ENCODE measurements around the gene NSUN4. TPM values are rescaled to one million over a fixed set of nuclear protein-coding genes. Genes with fewer than 3 reads are reported as not detected.
A peak's percentile ranks its signal among the peaks of the same experiment; 100 is the strongest.

NSUN4 gene
- total and polyA plus RNA-seq, 9 of the 15 experiments (the other 6 are each of a cell fraction or from before 2014, with no cell fraction given), result 33.4 to 60.2 (median 46.3) TPM

DNA sequence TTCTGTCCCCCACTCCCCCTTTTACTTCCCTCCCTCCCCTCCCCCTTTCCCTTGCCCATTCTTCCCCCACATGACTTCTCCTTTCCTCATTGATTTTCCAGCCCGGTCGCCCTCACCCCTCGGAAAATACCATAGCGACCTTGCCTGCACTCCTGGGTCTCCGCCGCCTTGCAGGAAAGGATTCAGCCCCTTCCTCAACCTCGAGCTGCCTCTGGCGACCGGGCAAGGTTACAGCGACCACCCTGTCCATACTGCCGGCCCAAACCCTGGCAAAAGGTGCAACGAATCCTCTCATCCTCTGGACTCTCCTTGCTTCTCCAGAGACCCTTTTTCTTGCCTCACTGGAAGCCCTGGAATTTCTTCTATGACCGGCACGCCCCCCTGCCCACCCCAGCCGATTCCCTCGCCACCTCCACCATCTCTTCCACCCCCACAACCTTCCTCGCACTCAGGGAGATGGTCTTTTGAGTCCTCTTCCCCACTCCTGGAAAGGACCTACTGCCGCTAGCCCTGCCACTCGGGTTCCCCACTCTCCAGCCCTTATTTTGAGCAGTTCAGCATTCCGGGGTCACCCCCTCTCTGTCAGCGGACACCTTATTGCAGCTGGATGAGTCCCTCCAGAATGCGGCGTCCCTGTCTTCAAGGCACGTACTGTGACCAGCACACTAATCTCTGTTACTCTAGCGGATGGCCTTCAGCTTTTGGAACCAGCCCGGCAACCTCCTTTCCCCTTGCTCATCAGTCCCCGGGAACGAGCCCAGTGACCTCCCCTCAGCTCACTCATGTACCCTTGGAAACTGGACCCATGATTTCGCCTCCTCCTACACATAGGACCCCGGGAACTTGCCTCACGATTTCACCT is 846 bp downstream of the NSUN4 start (continued):
- TF ChIP-seq, protein P1, sequence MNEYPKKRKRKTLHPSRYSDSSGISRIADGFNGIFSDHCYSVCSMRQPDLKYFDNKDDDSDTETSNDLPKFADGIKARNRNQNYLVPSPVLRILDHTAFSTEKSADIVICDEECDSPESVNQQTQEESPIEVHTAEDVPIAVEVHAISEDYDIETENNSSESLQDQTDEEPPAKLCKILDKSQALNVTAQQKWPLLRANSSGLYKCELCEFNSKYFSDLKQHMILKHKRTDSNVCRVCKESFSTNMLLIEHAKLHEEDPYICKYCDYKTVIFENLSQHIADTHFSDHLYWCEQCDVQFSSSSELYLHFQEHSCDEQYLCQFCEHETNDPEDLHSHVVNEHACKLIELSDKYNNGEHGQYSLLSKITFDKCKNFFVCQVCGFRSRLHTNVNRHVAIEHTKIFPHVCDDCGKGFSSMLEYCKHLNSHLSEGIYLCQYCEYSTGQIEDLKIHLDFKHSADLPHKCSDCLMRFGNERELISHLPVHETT (CRISPR knock-in tag; conservative IDR thresholded peaks at IDR 0.05 in 1 of 2, IDR thresholded peaks at IDR 0.05 in 1 of 2), result 0 out of 4 replicates have a peak, but pooled peaks of 1 of the 2 experiments have one; percentile 2
- no peak for TF ChIP-seq SMARCA5 (IDR thresholded peaks at IDR 0.05)
- TF ChIP-seq ZNF583 (CRISPR knock-in tag; IDR thresholded peaks at IDR 0.05), result no peak
- TF ChIP-seq ATF1 (CRISPR knock-in tag; IDR thresholded peaks at IDR 0.05), result no peak
- TF ChIP-seq ATF1 (tag; IDR thresholded peaks at IDR 0.05), result peak; percentile 86
- TF ChIP-seq IRF9 (tag; IDR thresholded peaks at IDR 0.05), result no peak
- peak; percentile 40 for TF ChIP-seq PHB2 (IDR thresholded peaks at IDR 0.05; ENCODE audit: low read depth)
- peak in 1 of 2 experiments; percentile 27 for TF ChIP-seq AFF1 (IDR thresholded peaks at IDR 0.05; ENCODE audit: low read depth in 1 of 2, partially characterized antibody in 2 of 2)
- TF ChIP-seq FIP1L1 (IDR thresholded peaks at IDR 0.05; ENCODE audit: low read depth, low read length, poor library complexity, severe bottlenecking), result no peak
